Stimulated activated CD4-positive, alpha-beta T cell treated with anti-CD3 and anti-CD28 coated beads, Interleukin-1b, Interleukin-23, amount 100 ng/mL, for 4 hours (primary cell): ENCODE measurements around the gene EXOC6B.

Experiments
- DNase-seq, 2 donors: peaks; one replicate each; pipeline ENCODE4 v3.0.0-alpha.2; 2020; ENCODE audit warnings: low read depth in 2 of 2

The EXOC6B gene

DNA sequence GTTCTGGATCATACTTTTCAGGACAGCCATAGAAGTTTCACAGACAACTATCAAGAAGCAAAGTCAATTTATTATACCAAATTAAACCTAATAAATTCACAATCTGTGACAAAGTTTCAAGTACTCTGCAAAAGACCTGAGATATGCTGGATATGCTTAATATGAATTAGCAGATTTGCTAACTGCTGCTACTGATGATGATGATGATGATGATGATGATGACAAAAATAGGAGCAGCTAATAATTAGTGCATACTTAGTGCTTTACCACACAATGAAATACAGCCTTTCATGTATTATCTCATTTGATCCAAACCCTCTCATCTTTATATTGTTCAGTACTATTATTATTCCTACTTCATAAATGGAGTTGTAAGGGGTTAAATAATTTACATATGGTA lies 462.4 kb downstream of the EXOC6B start:
- no peak for DNase-seq

DNA sequence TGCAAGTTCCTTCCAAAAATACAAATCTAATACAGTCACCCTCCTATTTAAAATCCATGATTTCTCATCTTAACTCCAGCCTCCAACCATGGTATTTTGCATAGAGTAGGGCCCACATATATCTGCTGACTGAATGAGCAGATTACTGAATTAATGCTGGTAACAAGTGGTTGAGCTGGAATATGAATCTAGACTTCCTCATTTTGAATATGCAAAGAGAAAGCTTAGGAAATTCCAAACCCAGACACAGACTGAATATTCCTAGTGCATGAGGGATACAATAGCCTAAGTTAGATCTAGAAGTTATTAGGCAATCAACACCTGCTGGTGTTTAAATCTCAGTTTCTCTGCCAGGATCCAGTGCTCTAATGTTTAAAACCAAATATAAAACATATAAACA lies 463.1 kb downstream of the EXOC6B start:
- DNase-seq, result no peak

DNA sequence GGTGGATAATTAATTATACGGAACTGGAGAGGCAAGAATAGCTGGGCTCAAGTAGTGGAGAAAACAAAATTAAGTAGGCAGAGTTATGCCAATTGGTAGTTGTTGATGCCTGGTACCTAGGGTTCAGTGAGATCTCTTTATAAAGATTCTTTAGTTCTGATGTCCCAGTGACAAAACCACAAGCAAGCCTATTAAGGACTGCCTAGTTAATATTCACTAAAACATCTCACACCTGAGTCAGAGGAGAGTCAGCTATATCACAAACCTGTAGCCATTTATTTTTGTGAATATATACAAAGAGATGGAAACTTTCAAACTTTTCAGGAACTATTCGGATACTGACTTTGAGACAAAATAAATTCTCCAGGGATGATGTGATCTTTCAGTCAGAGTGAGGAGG lies 464.3 kb downstream of the EXOC6B start:
- DNase-seq, result no peak

DNA sequence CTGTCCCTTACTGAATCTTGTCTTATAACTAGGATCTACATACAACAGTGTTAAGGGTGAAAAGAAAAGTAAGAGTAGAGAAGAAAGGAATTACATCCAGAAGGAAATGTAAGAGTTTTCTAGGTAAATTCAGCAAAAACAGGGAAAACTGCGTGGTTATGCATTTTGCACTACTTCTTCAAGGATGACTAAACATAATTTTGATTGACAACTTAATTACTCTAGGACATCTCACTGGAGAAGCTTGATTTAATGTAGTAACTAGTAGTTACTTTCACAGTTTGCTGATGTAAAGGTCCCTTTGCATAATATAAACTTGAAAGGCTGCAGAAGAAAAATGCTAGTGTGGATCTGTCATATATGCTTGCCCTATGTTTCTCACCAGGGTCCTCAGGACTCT lies 464.8 kb downstream of the EXOC6B start:
- DNase-seq, result no peak

DNA sequence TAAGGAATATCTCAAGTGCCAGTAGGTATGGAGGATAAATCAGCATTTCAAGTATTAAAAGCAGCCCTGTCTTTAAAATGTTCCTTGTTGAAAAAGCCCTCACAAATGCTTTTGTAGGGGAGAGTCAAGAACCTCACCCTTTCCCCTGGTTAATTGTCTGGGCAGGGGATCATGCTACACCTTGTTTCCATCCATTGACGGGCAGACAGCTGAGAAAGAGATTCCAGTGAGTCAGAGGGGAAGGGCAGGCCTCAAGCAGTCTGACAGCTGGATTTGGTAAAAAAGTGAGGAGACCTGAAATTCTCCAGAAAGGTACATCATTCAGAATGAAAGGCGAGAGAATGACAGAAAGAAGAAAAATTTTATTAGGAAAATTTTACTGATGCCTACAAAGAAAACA lies 475.0 kb downstream of the EXOC6B start:
- DNase-seq, result no peak

DNA sequence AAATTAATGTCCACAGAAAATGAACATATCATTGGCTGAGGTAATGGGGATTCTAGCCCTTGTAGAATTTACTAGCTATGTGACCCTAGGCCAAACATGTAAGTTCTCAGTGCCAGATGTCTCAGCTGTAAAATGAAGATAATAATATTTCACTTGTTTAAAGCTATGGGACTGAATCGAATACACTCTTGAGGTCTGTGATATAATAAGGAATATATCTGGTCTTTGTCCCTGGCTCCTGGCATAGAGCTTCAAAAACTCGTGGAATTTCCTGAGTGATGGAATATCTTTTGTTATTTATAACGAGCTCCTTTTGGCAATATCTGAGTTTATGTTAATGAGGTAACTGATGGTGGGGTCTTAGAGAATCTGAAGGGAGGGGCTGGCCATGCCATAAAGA lies 476.8 kb downstream of the EXOC6B start:
- no peak for DNase-seq

DNA sequence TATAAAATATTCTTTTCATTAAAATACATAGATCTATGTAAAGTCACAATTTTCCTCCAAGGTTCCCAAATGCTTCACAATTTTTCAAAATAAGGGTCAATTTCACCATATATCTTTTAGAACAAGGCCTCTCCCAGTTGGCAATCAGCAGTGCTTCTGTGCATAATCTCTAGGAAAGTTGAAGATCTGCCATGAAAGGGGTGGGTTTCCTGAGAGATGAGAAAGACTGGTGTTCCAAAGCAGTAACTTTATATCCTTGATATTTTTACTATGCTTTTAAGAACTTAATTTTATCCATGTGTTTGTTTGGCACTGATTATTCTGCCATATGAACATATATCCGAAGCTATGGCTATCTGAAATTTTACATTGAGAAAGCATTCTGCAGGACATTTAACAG lies 478.8 kb downstream of the EXOC6B start:
- no peak for DNase-seq

DNA sequence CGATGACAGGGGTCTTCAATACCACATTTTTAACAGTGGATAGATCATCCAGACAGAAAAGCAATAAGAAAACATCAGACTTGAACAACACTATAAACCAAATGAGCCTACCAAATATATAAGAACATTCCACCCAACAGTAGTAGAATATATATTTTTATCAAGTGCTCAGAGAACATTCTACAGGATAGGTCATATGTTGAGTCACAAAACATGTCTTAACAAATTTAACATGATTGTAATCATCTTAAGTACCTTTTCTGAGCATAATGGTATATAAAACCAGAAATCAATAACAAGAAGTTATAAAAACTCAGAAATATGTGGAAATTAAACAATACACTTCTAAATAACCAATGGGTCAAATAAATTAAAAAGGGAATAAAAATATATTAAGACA lies 484.2 kb downstream of the EXOC6B start:
- DNase-seq, result no peak

DNA sequence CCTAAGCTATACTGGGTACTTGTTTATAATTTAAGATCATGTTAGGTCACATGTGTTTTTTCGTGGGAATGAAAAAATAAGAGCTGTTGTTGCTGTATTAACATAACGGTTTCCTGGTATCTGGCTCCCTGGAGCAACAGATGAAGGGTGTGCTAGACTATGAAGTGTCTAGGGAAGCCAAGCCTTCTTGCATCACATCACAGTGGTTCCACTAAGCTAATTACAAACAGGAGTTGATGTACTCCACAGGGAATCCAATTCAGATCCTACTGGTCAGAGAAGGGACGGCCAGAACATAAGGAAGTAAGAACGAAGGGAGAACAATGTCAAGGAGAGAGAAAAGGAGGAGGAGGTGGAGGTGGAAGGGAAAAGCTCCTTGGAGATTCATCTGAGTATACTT lies 485.2 kb downstream of the EXOC6B start:
- no peak for DNase-seq

DNA sequence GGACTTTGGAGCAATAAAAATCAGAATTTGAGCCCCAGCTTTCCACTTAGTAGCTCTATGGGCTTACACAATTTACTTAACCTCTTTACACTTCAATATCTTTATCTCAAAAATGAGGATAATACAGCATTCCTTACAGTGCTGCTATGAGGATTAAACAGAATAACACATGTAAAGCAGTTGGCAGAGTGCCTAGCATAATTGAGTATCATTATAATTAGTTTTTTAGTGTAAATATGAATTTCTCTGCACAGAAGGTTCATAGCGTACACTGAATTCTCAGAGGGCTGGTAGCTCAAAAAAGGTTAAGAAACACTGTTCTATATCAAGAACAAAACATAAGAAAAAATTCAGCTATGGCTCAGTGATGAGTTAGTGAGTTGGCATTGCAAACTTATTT lies 487.8 kb downstream of the EXOC6B start:
- no peak for DNase-seq

DNA sequence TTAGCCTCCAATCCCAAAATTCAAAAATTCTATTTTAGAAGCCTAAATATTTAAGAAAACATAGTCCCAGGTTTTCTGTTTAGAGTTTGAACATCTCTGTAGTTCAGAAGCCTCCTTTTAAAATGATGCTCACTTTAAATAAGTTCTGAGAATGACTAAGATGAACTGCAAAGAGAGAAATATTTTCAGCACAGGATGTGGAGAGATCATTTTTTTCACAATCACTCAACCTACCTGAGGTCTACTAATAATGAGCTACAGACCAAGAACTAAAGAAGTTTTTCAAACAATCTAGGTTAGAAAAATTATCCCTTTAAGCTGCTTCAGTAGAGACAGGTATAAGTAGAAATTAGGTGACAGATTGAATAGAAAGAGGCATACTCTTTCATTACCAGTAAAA lies 493.1 kb downstream of the EXOC6B start:
- no peak for DNase-seq

DNA sequence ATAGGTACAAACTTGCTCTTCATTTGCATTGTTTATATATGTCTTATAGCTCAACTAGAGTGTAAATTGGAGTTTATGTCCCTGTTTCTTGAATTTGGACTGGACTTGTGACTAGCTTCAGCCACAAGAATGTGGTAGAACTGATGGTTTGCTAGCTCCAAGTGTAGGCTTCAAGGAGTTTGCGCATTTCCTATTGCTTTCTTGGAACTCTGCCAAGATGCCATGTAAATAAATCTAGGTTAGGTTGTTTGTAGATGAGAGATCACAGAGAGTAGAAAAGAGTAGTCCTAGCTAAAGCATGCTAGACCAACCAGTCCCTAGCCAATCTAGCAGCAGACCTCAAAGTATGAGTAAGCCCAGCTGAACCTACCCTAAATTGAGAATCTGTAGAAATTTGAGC lies 495.2 kb downstream of the EXOC6B start:
- no peak for DNase-seq

DNA sequence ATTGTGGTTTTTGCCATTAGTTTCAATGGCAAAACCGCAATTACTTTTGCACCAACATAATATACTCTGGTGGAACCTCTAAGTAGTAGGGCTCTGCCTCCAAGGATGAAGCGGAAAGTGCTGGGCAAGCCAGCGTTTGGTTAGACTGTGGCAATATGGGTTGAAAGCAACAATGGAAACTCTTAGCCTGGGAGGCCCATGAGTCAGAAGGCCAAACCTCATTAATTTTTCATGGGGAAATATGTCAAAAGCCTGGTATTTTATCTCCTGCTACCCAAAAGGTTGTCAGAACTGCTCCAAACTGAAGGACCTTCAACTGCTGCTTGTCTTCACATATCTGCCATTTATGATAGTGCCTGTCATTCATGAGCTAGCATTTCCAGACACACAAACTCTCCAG lies 499.1 kb downstream of the EXOC6B start:
- no peak for DNase-seq

DNA sequence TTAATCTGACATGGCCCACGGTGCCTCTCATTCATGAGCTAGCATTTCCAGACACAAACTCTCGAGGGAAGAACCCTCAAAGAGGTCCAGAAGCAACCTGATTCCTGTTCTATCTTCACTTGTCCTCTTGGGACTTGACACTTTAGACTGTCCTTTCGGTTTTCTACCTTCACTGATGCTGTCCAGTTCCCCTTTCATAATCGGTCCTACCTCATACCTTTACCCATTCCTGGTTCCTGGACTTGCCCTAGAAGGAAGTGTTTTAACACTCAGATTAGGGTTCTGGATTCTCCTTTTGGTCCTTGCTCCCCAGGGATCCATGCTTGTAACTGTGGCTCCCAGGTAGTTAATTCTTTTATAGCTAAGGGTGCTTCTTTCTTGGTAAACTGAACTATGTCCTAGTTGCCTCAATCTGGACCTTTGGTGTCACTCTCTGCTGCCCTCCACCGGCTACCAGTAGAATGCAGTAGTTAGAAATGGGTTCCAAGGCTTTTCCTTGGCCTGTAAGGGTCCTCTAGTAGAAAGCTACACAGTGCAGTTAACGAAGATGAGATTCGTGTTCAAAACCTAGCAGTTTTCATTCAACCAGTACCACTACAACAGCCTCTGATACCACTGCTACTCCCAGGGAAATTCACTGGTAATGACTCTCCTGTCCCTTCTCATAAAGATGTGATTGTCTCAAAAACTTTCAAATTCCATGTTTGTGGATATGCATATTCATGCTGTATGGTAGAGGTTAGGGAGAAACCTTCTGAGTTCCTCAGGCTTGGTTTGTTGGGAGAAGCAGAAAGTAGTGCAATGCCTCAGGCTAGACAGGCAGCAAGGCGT lies 500.0 kb downstream of the EXOC6B start:
- peak in 1 of 2 donors; percentile 0 for DNase-seq

DNA sequence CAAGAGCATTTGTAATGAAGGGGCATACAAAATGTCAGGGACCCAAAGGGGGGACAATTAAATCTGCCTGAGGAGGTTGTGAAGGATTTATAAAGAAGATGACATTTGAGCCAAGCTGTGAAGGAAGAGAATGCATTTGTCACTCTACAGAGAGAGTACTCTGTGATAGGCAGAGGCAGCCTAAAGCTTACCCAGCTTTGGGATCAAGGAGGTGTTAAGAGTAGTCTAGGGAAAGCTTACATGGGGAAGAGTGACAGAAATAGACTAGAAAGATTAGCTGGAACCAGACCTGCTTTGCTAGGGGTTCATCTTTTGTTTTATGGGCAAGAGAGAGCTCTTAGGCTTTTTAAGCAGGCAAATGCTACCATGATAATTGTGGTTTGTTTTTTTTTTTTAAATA lies 509.1 kb downstream of the EXOC6B start:
- no peak for DNase-seq

DNA sequence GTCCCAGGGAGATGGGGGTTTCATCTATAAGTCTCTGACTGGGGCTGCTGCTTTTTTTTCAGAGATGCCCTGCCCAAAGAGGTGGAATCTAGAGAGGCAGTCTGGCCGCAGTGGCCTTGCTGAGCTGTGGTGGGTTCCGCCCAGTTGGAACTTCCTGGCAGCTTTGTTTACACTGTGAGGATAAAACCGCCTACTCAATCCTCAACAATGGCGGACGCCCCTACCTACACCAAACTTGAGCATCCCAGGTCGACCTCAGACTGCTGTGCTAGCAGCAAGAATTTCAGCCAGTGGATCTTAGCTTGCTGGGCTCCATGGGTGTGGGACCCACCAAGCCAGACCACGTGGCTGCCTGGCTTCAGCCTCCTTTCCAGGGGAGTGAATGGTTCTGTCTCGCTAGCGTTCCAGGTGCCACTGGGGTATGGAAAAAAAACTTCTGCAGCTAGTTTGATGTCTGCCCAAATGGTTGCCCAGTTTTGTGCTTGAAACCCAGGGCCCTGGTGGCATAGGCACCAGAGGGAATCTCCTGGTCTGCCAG lies 525.6 kb downstream of the EXOC6B start:
- DNase-seq, result no peak

DNA sequence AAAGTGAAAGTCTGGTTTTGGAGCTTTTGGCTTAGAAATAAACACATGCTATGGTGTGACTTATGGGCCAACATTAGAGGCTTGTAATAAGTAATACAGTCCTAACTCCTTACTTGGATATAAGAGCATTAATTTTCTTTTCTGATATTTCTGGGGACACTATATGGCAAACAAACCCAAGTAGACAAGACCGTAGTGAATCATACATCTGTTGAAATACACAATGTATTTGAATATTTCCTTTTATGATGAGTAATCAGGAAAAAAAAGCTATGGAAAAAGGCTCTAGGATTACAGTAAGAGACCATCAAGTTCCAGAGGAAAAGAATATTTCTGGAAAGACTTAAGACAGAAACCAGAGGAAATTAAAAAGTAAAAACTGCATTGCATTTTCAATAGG lies 532.2 kb downstream of the EXOC6B start:
- DNase-seq, result no peak

DNA sequence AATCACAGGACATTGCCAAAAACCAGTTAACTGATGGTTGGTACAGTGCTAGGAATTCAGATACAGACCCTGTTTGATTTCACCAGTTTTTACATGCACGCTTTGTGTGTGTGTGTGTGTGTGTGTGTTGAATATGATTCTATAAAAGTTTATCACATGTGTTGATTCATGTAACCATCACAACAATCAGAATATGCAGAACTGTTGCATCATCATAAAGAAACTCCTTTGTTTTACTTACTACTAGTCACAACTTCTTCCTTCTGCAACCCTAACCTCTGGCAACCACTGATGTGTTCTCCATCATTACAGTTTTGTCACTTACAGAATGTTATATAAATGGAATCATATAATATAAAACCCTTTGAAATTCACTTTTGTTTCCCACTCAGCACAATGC lies 533.4 kb downstream of the EXOC6B start:
- DNase-seq, result no peak

DNA sequence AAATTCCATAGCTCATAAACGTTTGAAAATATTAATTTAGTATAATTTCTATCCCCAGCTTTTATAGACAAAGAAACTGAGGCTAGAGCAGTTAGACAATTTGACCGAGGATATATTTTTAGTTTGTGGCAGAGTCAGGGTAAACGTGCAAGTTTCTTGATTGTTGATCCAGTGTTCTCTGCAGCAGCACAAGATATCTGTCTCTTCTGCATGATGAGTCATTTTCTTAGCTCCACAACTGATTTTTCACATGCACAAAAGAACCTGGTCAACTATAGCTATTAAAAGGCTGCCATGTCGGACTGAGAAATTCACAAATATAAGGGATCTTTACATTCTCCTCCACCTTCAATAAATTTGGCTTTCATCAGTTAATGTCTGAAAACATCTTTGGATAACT lies 534.8 kb downstream of the EXOC6B start:
- no peak for DNase-seq

DNA sequence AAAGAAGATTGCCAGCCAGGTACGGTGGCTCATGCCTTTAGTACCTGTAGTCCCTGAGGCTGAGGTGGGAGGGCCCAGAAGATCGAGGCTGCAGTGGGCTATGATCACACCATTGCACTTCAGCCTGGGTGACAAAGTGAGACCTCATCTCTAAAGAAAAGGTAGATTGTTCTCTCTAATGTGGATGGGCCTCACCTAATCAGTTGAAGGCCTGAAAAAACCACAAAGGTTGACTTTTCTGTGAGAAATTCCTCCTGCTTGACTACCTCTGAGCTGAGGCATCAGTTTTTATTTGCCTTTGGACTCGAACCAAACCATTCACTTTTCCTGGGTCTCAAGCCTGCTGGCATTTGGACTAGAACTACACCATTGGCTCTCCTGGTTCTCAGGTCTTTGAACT lies 536.1 kb downstream of the EXOC6B start:
- DNase-seq, result no peak

DNA sequence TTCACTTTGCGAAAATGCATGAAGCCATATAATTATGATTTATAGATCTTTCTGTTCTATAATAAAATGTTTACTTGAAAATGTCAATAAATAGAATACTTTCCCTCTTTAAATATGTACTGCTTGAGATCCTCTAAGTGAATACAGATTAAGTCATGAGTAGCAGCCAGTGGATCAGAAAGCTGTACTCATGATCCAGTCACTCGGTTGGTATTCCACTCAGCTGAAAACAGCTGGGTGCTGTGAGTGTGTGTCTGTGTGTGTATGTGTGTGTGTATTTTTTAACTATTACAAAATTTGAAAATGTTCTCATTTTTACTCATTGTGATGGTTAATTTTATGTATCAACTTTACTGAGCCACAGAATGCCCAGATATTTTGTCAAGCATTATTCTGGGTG lies 536.5 kb downstream of the EXOC6B start:
- no peak for DNase-seq

DNA sequence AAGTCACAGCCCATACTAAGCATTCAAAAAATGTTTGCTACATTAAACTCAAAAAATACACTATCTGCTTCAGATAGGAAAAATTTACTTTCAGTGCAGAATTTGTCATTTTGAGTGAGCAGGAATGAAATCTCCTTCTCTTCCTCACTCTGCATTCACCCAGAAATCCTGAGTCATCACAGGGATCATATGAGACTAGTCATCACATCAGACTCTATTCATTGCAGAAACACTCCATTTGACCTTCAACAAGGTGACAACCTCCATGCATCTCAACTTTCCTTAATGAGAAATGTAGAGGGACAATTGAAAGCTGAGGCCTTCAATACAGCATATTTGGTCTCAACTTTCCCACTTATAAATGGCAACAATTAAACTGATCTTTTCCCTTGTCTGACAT lies 547.8 kb downstream of the EXOC6B start:
- DNase-seq, result no peak

DNA sequence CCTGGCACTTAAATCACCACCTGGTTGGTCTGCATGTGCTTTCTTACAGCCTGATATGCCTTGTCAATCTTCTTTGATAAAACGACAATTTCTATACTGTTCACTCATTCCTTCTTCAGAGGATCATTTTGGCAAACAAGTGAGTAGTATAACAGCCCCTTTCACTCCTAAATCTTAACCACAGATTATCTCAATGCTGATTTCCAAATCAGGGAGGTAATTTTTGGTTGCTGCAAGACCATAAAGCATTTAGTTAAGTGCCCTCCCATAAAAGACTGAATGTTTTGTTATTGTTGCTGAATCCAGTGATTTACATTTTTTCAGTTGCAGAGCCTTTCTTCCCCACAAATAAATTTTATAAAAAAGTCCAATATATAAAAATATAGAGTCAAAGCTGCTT lies 549.0 kb downstream of the EXOC6B start:
- DNase-seq, result no peak

DNA sequence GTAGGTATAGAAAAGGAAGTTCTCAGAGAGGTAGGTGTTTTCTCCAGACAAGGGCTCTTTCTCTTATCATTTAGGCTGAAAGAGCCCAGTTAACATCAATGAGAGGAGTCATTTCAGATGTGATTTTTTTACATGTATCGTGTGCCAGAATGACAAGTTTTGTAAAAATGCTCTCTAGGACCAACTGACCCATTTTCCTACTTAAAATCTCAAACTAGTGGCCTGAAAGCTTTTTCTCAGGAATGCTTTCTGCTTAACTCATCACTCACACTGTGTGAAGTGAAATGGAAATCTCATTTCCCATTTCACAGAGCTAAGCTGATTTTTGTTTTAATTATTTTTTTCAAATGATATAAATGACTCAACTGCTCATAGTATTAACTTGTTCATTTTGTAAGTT lies 549.5 kb downstream of the EXOC6B start:
- no peak for DNase-seq
